Lower lobe of right lung (tissue), 2 donors: Measurements from ENCODE around the gene DHRSX. TPM values are rescaled to one million over a fixed set of nuclear protein-coding genes. Genes with fewer than 3 reads are reported as not detected.
"Not testable (repeated sequence)": the region's sequence is repeated elsewhere in the genome, so short reads cannot be mapped to it uniquely, and the experiment has no call there.

Source experiments
- ATAC-seq, 2 donors: fragments of 200-7000 bp; cut with Tn5 transposase; one replicate each; pipeline ENCODE4 v1.9.1; 2020 to 2022; ENCODE audit warnings: mild to moderate bottlenecking in 2 of 2, moderate library complexity in 2 of 2
- DNase-seq: peaks from one replicate; pipeline ENCODE4 v3.0.0-alpha.2; 2020
- H3K27ac ChIP-seq: fragments of 200-600 bp; one replicate; pipeline ENCODE4 v1.8.0; 2022
- H3K27me3 ChIP-seq: fragments of 200-600 bp; one replicate; pipeline ENCODE4 v1.8.0; 2022; ENCODE audit warnings: low read depth
- H3K36me3 ChIP-seq: fragments of 200-600 bp; one replicate; pipeline ENCODE4 v1.8.0; 2022; ENCODE audit warnings: mild to moderate bottlenecking
- H3K4me1 ChIP-seq: fragments of 200-600 bp; one replicate; pipeline ENCODE4 v1.8.0; 2022
- H3K4me3 ChIP-seq: fragments of 200-600 bp; one replicate; pipeline ENCODE4 v1.8.0; 2022; ENCODE audit warnings: mild to moderate bottlenecking
- H3K9me3 ChIP-seq: fragments of 200-600 bp; one replicate; pipeline ENCODE4 v1.8.0; 2022
- CTCF ChIP-seq: fragments of 200-600 bp; IDR thresholded peaks from one replicate; pipeline ENCODE4 v1.8.0; 2022; ENCODE audit warnings: antibody characterized with exemption, mild to moderate bottlenecking
- intact Hi-C: fragments of 100-400 bp; cut with DNase I; formaldehyde crosslinking; loops from one replicate; pipeline ENCODE4 v1.11.0; 2022
- total RNA-seq: library from RNA; stranded (reverse); fragmentation: NEBNext Ultra II Directional; extraction: Animal tissue kit (Norgen Biotek cat#: 25700); gene quantifications from one replicate; pipeline ENCODE4 v1.2.1, GENCODE V29; 2021
- donor health status: DM: no; HTN: yes; CAD: no; lungs with severe emphysema.

DHRSX gene
- total RNA-seq, 1 donor from 2014 or later = 31.9 TPM

GRCh38 chrX:2538031-2538757, 37.4 kb upstream of the DHRSX start:
- H3K4me3 ChIP-seq = no peak overlapping the region
- ATAC-seq = no peak

GRCh38 chrX:2536974-2537373, 36.2 kb upstream of the DHRSX start:
- Histone ChIP-seq H3K27ac (no peak overlapping the region), H3K4me3 (no peak overlapping the region), H3K9me3 (no peaks in the 10 kb centered on the region), H3K4me1 (no peaks in the 10 kb centered on the region), H3K27me3 (no peaks in the 10 kb centered on the region), H3K36me3 (no peaks in the 10 kb centered on the region)
- no peak for TF ChIP-seq CTCF
- ATAC-seq (no peak), DNase-seq (no peak)
- intact Hi-C loops = no loop called here

More at GRCh38 chrX:2538031-2538757, 37.4 kb upstream of the DHRSX start:
- Histone ChIP-seq H3K27me3 (no peaks in the 10 kb centered on the region), H3K36me3 (no peaks in the 10 kb centered on the region), H3K27ac (no peak overlapping the region), H3K4me1 (no peaks in the 10 kb centered on the region), H3K9me3 (no peaks in the 10 kb centered on the region)
- DNase-seq = no peak
- TF ChIP-seq CTCF = no peak
- intact Hi-C loops = no loop called here

- TF ChIP-seq CTCF = no peak
- intact Hi-C loops = no loop called here
- no peak overlapping the region for H3K27ac ChIP-seq
- H3K4me3 ChIP-seq = no peak overlapping the region
- H3K9me3 ChIP-seq = no peaks in the 10 kb centered on the region
- no peaks in the 10 kb centered on the region for H3K36me3 ChIP-seq
- ATAC-seq (no peak), DNase-seq (no peak)
- H3K4me1 ChIP-seq = no peaks in the 10 kb centered on the region
- H3K27me3 ChIP-seq = no peaks in the 10 kb centered on the region
Observed at GRCh38 chrX:2536141-2536540, 35.4 kb upstream of the DHRSX start.

- H3K27ac ChIP-seq, DNase-seq, H3K9me3 ChIP-seq, H3K4me1 ChIP-seq, H3K36me3 ChIP-seq, H3K4me3 ChIP-seq, ATAC-seq, intact Hi-C loops, H3K27me3 ChIP-seq: not testable (repeated sequence)
Observed at GRCh38 chrX:2534261-2535021, 33.7 kb upstream of the DHRSX start.

- DNase-seq = no peak
- no peaks in the 10 kb centered on the region for H3K27me3 ChIP-seq
- intact Hi-C loops = no loop called here
- no peak overlapping the region for H3K27ac ChIP-seq
- ATAC-seq = no peak
- no peaks in the 10 kb centered on the region for H3K4me1 ChIP-seq
- no peaks in the 10 kb centered on the region for H3K9me3 ChIP-seq
- H3K4me3 ChIP-seq = no peak overlapping the region
- H3K36me3 ChIP-seq = no peaks in the 10 kb centered on the region
- no peak for TF ChIP-seq CTCF
Observed at GRCh38 chrX:2533424-2533823, 32.6 kb upstream of the DHRSX start.

- ATAC-seq (no peak), DNase-seq (no peak)
- Histone ChIP-seq H3K4me1 (no peaks in the 10 kb centered on the region), H3K27me3 (no peaks in the 10 kb centered on the region), H3K9me3 (no peaks in the 10 kb centered on the region), H3K36me3 (no peaks in the 10 kb centered on the region), H3K4me3 (no peak overlapping the region), H3K27ac (no peak overlapping the region)
- TF ChIP-seq CTCF = no peak
- intact Hi-C loops = no loop called here
Observed at GRCh38 chrX:2526390-2526789, 25.6 kb upstream of the DHRSX start.
